ENCODE measurements around the gene ZNF385A. TPM values are rescaled to one million over a fixed set of nuclear protein-coding genes. Genes with fewer than 3 reads are reported as not detected.

Gene ZNF385A
- total and polyA plus RNA-seq, 2 experiments from 2014 or later = 10.9 to 21.7 TPM

- Mint-ChIP-seq H3K36me3 (ENCODE audit: low read depth) (peaks cover 37% of the 10 kb centered on the region), H3K27me3 (ENCODE audit: insufficient read depth, low read depth, poor library complexity) (peaks cover 41% of the 10 kb centered on the region), H3K4me1 (peaks cover 51% of the 10 kb centered on the region), H3K9me3 (no peaks in the 10 kb centered on the region; the same call in 2 of the 3 replicates), H3K27ac (no peak overlapping the region), H3K4me3 (peak overlapping the region; percentile 7; the same call in 1 of the 3 replicates)
- no peak for TF ChIP-seq CREB1 (CRISPR knock-in tag; IDR thresholded peaks at IDR 0.05; ENCODE audit: low read depth)
- 0 out of 2 replicates have a peak, but pooled peaks have one; percentile 5 for TF ChIP-seq POLR2AphosphoS5 (IDR thresholded peaks at IDR 0.05; ENCODE audit: low read depth)
- H3F3A ChIP-seq (replicated peaks; ENCODE audit: low read depth) = peaks cover 34% of the 10 kb centered on the region
- DNase-seq (ENCODE audit: low spot score) = peak; percentile 57
- peaks cover 4% of the 10 kb centered on the region for H4K20me1 ChIP-seq (replicated peaks; ENCODE audit: insufficient read depth)
- peaks cover 23% of the 10 kb centered on the region; the same call in 1 of the 2 replicates for H3K36me3 ChIP-seq (ENCODE audit: insufficient read depth)
- ATAC-seq = peak; percentile 46
- H3K27ac ChIP-seq (ENCODE audit: low read depth) = no peak overlapping the region
- no peak overlapping the region for H2AFZ ChIP-seq
- H3K4me1 ChIP-seq (ENCODE audit: insufficient read depth) = peaks cover 62% of the 10 kb centered on the region
- H3K79me2 ChIP-seq (replicated peaks; ENCODE audit: insufficient read depth) = no peaks in the 10 kb centered on the region; the same call in 1 of the 2 replicates
- H3K27me3 ChIP-seq (ENCODE audit: insufficient read depth) = peaks cover 33% of the 10 kb centered on the region; the same call in 1 of the 2 replicates
- no peak overlapping the region for H3K4me3 ChIP-seq
- H3K9me2 ChIP-seq (ENCODE audit: insufficient read depth) = no peaks in the 10 kb centered on the region
- H3K4me2 ChIP-seq = peak overlapping the region; percentile 91
These were observed 33.8 kb downstream of the ZNF385A start for GRCh38 chr12:54350743-54351142.

GRCh38 chr12:54349679-54350078 is 34.9 kb downstream of the ZNF385A start:
- Histone ChIP-seq H3K36me3 (ENCODE audit: insufficient read depth) (peaks cover 23% of the 10 kb centered on the region), H3K4me2 (0 out of 2 replicates have a peak overlapping the region, but pooled peaks have one; percentile 64), H3K4me3 (no peak overlapping the region), H2AFZ (no peak overlapping the region), H3F3A (replicated peaks; ENCODE audit: low read depth) (peaks cover 30% of the 10 kb centered on the region), H3K9me2 (ENCODE audit: insufficient read depth) (no peaks in the 10 kb centered on the region), H3K79me2 (replicated peaks; ENCODE audit: insufficient read depth) (no peaks in the 10 kb centered on the region; the same call in 1 of the 2 replicates), H4K20me1 (replicated peaks; ENCODE audit: insufficient read depth) (peaks cover 4% of the 10 kb centered on the region), H3K27me3 (ENCODE audit: insufficient read depth) (peaks cover 33% of the 10 kb centered on the region; the same call in 1 of the 2 replicates), H3K4me1 (ENCODE audit: insufficient read depth) (peaks cover 52% of the 10 kb centered on the region), H3K27ac (ENCODE audit: low read depth) (no peak overlapping the region)
- Mint-ChIP-seq H3K9me3 (no peaks in the 10 kb centered on the region; the same call in 2 of the 3 replicates), H3K36me3 (ENCODE audit: low read depth) (peaks cover 44% of the 10 kb centered on the region), H3K4me3 (no peak overlapping the region; the same call in 2 of the 3 replicates), H3K27ac (no peak overlapping the region), H3K4me1 (peaks cover 51% of the 10 kb centered on the region), H3K27me3 (ENCODE audit: insufficient read depth, low read depth, poor library complexity) (peaks cover 40% of the 10 kb centered on the region)
- TF ChIP-seq POLR2AphosphoS5 (IDR thresholded peaks at IDR 0.05; ENCODE audit: low read depth) = no peak
- no peak for TF ChIP-seq EZH2 (IDR thresholded peaks at IDR 0.05; ENCODE audit: low read depth, unreplicated experiment)
- TF ChIP-seq ZNF114 (CRISPR knock-in tag; IDR thresholded peaks at IDR 0.05) = no peak
- no peak for TF ChIP-seq ZNF331 (CRISPR knock-in tag; IDR thresholded peaks at IDR 0.05; ENCODE audit: low read depth)
- TF ChIP-seq, protein P1, sequence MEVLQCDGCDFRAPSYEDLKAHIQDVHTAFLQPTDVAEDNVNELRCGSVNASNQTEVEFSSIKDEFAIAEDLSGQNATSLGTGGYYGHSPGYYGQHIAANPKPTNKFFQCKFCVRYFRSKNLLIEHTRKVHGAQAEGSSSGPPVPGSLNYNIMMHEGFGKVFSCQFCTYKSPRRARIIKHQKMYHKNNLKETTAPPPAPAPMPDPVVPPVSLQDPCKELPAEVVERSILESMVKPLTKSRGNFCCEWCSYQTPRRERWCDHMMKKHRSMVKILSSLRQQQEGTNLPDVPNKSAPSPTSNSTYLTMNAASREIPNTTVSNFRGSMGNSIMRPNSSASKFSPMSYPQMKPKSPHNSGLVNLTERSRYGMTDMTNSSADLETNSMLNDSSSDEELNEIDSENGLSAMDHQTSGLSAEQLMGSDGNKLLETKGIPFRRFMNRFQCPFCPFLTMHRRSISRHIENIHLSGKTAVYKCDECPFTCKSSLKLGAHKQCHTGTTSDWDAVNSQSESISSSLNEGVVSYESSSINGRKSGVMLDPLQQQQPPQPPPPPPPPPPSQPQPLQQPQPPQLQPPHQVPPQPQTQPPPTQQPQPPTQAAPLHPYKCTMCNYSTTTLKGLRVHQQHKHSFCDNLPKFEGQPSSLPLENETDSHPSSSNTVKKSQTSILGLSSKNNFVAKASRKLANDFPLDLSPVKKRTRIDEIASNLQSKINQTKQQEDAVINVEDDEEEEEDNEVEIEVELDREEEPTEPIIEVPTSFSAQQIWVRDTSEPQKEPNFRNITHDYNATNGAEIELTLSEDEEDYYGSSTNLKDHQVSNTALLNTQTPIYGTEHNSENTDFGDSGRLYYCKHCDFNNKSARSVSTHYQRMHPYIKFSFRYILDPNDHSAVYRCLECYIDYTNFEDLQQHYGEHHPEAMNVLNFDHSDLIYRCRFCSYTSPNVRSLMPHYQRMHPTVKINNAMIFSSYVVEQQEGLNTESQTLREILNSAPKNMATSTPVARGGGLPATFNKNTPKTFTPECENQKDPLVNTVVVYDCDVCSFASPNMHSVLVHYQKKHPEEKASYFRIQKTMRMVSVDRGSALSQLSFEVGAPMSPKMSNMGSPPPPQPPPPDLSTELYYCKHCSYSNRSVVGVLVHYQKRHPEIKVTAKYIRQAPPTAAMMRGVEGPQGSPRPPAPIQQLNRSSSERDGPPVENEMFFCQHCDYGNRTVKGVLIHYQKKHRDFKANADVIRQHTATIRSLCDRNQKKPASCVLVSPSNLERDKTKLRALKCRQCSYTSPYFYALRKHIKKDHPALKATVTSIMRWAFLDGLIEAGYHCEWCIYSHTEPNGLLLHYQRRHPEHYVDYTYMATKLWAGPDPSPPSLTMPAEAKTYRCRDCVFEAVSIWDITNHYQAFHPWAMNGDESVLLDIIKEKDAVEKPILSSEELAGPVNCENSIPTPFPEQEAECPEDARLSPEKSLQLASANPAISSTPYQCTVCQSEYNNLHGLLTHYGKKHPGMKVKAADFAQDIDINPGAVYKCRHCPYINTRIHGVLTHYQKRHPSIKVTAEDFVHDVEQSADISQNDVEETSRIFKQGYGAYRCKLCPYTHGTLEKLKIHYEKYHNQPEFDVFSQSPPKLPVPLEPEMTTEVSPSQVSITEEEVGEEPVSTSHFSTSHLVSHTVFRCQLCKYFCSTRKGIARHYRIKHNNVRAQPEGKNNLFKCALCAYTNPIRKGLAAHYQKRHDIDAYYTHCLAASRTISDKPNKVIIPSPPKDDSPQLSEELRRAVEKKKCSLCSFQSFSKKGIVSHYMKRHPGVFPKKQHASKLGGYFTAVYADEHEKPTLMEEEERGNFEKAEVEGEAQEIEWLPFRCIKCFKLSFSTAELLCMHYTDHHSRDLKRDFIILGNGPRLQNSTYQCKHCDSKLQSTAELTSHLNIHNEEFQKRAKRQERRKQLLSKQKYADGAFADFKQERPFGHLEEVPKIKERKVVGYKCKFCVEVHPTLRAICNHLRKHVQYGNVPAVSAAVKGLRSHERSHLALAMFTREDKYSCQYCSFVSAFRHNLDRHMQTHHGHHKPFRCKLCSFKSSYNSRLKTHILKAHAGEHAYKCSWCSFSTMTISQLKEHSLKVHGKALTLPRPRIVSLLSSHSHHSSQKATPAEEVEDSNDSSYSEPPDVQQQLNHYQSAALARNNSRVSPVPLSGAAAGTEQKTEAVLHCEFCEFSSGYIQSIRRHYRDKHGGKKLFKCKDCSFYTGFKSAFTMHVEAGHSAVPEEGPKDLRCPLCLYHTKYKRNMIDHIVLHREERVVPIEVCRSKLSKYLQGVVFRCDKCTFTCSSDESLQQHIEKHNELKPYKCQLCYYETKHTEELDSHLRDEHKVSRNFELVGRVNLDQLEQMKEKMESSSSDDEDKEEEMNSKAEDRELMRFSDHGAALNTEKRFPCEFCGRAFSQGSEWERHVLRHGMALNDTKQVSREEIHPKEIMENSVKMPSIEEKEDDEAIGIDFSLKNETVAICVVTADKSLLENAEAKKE (CRISPR knock-in tag; IDR thresholded peaks at IDR 0.05) = no peak
- TF ChIP-seq, protein P2, sequence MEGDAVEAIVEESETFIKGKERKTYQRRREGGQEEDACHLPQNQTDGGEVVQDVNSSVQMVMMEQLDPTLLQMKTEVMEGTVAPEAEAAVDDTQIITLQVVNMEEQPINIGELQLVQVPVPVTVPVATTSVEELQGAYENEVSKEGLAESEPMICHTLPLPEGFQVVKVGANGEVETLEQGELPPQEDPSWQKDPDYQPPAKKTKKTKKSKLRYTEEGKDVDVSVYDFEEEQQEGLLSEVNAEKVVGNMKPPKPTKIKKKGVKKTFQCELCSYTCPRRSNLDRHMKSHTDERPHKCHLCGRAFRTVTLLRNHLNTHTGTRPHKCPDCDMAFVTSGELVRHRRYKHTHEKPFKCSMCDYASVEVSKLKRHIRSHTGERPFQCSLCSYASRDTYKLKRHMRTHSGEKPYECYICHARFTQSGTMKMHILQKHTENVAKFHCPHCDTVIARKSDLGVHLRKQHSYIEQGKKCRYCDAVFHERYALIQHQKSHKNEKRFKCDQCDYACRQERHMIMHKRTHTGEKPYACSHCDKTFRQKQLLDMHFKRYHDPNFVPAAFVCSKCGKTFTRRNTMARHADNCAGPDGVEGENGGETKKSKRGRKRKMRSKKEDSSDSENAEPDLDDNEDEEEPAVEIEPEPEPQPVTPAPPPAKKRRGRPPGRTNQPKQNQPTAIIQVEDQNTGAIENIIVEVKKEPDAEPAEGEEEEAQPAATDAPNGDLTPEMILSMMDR (conservative IDR thresholded peaks at IDR 0.05; ENCODE audit: low read depth in 2 of 2) = no peak
- TF ChIP-seq, protein P3, sequence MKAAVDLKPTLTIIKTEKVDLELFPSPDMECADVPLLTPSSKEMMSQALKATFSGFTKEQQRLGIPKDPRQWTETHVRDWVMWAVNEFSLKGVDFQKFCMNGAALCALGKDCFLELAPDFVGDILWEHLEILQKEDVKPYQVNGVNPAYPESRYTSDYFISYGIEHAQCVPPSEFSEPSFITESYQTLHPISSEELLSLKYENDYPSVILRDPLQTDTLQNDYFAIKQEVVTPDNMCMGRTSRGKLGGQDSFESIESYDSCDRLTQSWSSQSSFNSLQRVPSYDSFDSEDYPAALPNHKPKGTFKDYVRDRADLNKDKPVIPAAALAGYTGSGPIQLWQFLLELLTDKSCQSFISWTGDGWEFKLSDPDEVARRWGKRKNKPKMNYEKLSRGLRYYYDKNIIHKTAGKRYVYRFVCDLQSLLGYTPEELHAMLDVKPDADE (IDR thresholded peaks at IDR 0.05) = no peak
- TF ChIP-seq NANOG (IDR thresholded peaks at IDR 0.05; ENCODE audit: borderline replicate concordance) = no peak
- no peak for DNase-seq (ENCODE audit: low spot score)
- ATAC-seq = no peak
